NCI-H2227 (cell line): Measurements from ENCODE around the gene PTGER2.
A peak's percentile ranks its signal among the peaks of the same experiment; 100 is the strongest.

Experiments used
- DNase-seq: peaks from one replicate; lab custom pipeline; 2025; ENCODE audit not compliant: unreplicated experiment; lab: John Stamatoyannopoulos, UW

Gene PTGER2, protein sequence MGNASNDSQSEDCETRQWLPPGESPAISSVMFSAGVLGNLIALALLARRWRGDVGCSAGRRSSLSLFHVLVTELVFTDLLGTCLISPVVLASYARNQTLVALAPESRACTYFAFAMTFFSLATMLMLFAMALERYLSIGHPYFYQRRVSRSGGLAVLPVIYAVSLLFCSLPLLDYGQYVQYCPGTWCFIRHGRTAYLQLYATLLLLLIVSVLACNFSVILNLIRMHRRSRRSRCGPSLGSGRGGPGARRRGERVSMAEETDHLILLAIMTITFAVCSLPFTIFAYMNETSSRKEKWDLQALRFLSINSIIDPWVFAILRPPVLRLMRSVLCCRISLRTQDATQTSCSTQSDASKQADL

DNA sequence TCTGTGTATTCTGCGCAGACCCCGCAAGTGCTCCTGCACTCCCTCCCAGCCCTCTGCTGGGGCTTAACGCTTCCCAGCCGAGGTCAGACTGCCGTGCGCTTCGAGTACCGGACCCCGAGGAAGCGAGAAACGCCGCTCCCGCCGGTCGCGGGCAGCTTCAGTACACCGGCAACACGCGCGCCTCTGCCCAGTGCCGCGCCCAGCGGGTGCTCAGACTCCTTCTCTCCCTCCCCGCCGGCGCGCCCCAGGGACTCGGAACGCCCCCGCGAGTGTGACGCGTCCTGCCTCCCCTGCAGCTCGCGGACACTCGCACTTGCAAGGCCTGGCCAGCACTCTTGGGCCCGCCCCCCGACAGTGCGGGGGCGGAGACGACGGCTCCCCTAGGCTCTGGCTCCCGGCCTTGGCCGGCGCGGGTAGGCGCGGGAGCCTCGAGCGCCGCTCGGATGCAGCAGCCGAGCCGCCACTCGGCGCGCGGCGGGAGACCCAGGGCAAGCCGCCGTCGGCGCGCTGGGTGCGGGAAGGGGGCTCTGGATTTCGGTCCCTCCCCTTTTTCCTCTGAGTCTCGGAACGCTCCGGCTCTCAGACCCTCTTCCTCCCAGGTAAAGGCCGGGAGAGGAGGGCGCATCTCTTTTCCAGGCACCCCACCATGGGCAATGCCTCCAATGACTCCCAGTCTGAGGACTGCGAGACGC lies at the start of gene PTGER2:
Gene PTGER2, plus strand, starts transcription at position 410 of the 692 bp plus-strand sequence. Its CDS starts 237 bp downstream, at position 647.
- peak; percentile 57 for DNase-seq

DNA sequence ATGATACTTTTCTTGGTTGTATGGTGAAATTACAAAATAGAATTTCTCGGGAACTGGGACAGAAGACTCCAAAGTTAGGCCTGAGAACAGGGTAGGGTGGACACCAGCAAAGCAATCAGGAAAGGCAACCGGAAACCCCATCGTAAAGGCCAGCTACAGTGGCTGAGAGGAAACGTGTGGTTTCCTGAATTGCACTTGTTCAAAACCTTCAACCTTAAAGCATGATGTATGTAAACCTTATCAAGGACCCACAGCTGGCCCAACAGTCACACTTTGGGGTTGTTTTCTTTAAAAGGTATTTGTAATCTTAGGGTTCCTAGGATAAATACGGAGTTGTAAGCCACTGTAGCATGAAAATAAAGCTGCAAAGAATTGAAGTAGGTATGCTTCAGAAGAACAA lies 48.9 kb upstream of the PTGER2 start:
- no peak for DNase-seq

DNA sequence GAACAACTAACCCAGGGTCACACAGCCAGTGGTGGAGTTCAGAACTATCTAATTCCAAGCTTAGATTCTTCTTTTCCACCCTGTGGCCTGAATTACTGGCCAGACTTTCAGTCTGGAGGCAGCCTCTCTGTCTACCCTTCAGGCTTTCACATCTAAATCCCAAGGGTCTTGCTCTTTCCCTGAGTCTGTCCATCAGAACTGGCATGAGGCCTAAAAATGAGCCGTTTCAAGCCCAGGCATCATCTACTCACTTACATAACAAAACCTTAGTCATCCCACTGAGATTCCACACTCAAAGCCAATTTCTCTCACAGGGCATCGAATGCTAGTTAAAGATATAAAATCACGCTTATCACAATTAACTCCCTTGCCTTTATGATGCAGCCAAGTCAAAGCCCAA lies 47.9 kb upstream of the PTGER2 start:
- no peak for DNase-seq

DNA sequence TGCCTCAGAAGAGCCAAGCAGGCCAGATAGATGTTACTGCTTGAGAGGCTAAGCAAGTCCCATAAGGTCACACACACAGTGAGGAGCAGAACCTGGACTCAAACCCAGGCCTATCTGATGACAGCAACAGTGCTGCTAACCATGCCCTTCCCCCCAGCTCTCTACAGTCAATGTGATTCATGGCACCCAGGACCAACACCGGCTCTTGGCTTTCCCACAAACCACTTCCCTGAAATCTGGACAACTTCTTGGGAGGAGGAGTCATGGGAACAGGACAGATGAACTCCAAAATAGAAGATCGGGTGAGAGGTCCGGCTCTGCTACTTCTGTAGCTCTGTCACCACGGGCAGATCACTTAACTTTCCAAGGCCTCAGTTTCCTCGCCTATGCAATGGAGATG lies 47.3 kb upstream of the PTGER2 start:
- DNase-seq, result no peak

DNA sequence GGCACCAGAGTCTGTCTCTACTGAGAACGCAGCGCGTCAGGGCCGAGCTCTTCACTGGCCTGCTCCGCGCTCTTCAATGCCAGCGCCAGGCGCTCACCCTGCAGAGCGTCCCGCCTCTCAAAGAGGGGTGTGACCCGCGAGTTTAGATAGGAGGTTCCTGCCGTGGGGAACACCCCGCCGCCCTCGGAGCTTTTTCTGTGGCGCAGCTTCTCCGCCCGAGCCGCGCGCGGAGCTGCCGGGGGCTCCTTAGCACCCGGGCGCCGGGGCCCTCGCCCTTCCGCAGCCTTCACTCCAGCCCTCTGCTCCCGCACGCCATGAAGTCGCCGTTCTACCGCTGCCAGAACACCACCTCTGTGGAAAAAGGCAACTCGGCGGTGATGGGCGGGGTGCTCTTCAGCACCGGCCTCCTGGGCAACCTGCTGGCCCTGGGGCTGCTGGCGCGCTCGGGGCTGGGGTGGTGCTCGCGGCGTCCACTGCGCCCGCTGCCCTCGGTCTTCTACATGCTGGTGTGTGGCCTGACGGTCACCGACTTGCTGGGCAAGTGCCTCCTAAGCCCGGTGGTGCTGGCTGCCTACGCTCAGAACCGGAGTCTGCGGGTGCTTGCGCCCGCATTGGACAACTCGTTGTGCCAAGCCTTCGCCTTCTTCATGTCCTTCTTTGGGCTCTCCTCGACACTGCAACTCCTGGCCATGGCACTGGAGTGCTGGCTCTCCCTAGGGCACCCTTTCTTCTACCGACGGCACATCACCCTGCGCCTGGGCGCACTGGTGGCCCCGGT lies 46.4 kb upstream of the PTGER2 start, which contains the start of gene PTGDR:
Gene PTGDR, plus strand, starts transcription at position 198 of the 778 bp plus-strand sequence. Its CDS starts 117 bp downstream, at position 315.
- no peak for DNase-seq

DNA sequence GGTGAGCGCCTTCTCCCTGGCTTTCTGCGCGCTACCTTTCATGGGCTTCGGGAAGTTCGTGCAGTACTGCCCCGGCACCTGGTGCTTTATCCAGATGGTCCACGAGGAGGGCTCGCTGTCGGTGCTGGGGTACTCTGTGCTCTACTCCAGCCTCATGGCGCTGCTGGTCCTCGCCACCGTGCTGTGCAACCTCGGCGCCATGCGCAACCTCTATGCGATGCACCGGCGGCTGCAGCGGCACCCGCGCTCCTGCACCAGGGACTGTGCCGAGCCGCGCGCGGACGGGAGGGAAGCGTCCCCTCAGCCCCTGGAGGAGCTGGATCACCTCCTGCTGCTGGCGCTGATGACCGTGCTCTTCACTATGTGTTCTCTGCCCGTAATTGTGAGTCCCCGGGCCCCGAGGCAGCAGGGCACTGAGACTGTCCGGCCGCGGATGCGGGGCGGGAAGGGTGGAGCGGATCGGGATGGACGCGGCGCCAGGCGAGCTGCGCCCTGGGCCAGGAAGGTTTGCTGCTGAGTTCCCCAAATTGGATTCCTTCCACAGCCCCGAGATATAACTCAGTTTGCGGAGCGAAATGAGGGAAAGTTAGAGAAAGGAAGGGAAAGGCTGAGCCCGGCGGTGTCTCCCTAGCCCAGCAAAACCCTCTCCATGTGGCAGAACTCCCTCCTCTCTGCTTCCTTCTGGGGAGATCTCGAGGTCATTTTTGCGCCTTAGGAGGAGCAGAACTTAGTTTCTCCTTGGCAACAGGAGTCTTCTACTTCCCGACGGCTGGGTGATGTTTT lies 45.6 kb upstream of the PTGER2 start:
- no peak for DNase-seq

DNA sequence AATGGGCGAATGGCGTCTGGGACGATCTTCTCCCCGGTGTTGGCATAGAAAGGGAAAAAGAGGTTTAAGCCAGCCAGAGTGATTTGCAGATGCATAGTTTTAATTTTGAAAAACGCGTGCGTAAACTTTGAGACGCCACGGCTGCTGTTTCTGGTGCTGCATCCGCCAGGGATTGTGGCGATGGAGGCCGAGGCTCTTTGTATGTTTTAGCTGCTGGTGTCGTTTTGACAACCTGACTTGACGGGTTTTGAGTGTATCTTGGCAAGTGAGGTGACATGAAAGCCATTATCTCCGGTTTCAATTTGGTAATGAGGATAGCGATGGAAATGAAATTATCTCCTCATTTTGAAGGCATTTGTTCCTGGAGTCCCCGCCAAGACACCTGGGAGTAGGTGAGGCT lies 45.0 kb upstream of the PTGER2 start:
- no peak for DNase-seq

DNA sequence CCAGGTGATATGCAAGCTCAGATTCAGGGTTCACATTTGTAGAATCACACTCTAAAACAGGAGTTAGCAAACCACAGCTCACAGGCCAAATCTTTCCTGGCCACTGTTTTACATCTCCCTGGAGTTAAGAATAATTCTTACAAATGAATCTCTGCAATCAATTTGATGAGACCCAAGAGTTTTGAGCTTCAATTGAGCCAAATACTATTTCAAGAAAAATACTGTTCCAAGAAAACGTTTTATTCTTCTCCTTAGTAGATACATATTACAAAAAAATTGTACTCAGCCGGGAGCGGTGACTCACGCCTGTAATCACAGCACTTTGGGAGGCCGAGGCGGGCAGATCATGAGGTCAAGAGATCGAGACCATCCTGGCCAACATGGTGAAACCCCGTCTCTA lies 44.1 kb upstream of the PTGER2 start:
- DNase-seq, result no peak

DNA sequence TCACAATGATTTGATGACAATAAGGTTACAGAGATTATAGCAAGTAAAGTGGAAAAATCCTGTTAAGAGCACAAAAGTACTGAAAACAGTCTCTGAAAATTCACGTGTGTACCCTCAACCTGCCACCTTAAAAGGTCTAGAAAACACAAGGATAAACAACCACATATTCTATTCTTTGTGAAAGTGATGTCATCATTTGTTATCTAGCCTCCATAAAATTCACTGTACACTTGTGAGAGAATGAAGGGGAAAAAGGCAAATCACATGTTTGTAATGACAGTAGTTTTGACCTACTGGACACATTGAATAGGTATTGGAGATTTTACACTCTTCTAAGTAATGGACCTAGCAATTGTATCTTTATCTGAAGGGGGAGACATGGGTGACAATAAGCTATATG lies 42.6 kb upstream of the PTGER2 start:
- DNase-seq, result no peak

DNA sequence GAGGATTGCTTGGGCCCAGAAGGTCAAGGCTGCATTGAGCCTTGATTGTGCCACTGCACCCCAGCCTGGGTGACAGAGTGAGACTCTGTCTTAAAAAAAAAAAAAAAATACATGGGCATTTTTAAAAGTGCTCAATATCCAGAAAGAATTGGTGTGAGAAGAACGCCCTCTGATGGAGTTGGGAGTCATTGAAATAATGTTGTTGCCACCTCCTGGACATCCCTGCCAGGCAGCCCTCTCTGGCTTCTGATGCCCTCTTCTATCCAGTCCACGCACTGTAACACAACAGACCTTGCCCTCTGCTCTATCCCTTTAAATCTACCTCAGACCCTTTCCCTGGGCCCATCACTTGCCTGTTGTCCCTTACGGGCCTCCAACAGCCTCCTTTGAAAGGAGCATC lies 41.7 kb upstream of the PTGER2 start:
- no peak for DNase-seq

DNA sequence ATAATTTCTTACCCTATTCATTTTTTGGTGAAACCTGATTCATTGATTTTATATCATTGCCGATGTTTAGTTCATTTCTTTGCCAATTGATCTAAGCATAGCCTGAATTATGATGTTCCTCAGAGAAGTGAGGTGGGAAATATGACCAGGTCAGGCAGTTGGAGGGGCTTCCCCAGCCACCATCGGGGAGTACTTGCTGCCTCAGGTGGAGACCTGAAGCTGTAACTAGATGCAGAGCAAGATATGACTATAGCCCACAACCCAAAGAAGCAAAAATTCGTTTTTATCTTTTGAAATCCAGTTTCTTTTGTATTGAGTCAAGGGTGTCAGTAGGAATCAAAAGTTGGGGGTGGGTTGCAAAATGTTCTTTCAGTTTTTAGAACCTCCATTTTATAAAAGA lies 38.7 kb upstream of the PTGER2 start:
- DNase-seq, result no peak

DNA sequence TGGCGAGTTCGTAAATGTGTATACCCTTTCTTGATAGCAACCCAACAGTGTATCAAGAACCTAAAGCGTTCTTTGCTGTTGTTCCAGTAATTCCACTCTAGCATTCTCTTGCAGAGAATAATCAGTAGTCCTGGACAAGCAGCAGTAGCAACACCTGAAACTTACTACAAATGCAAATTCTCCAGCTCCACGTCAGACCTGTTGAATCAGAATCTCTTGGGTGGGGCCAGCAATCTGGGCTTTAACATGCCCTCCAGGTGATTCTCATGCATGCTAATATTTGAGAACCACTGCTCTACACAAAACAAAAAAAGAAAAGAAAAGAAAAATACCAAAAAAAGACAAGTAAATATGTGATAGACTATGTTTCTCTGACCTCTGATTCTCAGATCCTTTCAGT lies 36.6 kb upstream of the PTGER2 start:
- DNase-seq, result no peak

DNA sequence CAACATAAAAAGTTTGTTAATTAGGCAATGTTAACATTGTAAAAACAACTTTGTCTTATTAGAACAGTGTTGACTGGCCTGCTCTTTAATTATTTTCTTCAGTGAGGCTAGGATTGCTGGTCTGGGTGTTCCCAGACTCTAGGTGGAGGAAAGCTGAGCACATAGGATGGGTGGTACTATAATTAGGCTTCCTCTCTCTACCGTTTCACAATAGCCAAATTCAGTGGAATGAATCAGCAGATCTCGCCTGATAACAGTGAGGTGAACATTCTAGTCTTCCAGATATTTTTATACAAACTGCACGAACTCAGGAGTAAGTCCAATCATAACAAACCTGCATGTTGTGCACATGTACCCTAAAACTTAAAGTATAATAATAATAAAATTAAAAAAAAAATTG lies 34.7 kb upstream of the PTGER2 start:
- DNase-seq, result no peak

DNA sequence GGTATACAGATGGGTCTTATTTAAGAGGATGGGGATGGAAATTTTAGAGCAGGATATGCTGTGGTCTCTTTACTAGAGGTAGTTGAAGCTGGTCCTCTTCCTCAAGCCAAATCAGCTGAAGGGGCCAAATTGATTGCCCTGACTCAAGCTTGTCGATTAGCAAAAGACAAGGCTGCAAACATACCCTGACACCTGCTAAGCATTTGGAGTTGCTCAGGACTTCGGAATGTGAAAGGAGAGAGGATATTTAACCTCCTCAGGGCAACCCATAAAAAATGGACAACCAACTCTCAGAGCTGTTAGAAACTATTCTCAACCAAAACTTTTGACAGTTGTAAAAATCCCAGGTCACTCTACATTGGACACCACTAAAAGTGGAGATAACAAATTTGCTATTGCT lies 31.0 kb upstream of the PTGER2 start:
- no peak for DNase-seq

DNA sequence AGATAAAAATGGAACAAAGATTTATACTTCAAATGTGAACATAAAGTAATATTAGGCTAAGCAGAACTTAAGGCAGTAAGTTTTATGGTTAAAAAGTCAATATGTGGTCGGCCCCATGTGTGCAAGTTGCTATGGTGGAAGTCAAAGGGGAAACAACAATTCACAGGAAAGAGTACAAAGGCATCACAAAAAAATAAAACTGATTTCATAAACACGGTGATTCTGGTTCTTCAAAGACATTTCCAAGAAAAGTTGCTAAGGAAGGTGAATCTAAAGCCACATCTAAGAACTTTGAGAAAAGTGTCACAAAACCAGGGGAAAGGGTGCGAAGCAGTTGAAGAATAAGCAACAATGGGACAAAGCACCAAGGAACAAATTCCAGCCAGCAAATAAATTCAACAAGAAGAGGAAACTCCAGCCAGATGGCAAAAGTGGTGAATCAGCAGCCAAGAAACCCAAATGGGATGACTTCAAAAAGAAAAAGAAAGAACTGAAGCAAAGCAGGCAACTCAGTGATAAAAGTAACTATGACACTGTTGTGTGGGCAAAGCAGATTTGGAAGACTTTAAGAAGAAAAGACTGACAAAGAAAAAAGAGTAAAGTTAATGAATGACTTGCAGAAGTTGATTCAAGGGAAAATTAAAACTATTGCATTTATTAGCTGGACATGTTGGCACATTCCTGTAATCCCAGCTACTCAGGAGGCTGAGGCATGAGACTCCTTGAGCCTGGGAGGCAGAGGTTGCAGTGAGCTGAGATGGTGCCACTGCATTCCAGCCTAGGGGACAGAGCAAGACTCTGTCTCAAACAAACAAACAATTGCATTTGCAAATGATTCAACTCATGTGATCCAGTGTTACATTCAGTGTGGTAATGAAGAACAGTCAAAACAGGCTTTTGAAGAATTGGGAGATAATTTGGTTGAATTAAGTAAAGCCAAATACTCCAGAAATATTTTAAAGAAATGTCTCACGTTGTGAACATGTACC lies 27.2 kb upstream of the PTGER2 start:
- DNase-seq, result no peak

DNA sequence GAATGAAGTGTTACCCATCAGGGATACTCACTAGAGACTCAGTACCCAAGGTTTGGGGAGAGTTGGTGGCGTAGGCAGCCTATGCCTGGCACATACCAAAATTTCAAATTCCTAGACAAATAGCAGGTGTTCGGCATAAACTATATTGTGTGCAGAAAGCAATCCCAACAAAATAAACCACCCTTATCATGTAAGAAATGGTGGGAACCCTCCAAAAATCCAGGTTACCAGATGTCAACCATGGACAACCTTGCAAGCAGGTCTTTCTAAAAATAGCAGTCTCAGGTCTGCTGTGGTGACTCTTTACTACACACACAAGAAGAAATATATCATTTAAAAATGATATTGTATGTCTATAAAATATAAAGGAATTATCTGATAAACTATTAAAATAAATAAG lies 17.7 kb upstream of the PTGER2 start:
- no peak for DNase-seq

DNA sequence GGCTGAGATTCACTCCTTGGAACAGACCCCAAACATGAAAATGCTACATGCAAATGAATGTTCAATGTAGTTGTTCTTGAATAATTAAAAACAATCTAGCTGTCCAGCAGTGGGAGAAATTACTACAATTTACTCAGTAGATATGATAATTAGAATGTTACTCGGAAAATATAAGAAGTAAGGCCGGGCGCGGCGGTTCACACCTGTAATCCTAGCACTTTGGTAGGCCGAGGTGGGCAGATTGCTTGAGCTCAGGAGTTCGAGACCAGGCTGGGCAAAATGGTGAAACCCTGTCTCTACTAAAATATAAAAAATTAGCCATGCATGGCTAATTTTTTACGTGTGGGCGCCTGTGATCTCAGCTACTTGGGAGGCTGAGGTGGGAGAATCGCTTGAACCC lies 15.3 kb upstream of the PTGER2 start:
- no peak for DNase-seq

DNA sequence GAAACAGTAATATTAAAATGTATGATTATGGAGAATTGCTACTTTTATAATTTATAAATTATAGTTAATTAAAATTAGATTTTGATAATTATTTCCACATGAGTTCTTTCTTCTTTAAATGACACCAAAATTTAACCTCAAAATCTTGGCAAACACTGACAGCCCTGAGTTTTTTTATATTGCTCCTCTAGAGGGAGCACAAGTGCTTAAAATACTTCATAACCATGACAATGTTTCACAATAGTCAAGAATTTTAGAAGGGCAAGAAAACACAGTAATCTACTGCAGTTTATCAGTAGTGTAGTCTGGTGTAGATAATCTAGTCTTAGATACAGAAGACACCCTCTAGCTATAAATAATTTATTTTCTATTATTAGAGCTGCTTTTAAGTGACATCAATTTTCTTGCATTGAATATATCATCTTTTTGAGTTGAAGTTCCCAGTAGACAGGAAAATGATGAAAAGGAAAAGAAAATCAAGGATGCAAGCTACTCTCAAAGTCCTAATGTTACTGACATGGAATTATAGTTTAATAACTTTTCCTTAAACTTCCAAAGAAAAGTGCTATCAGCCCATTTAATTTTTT lies 14.3 kb upstream of the PTGER2 start:
- peak; percentile 52 for DNase-seq

DNA sequence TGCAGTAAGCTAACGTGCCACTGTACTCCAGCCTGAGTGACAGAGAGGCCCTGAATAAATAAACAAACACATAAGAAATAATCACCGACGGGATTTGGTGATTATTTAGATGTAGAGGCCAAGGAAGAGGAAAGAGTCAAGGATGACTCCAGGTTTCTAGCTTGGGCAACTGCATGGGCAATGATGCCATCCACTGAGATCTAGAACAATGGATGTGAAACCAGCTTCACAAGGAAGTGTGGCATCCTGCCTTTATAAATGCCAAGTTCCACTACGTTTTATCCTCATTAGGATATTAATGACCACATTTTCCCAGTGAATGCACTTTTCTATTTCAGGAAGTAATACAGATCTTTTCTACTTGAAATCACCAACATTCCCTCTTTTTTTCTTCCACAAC lies 10.9 kb upstream of the PTGER2 start:
- no peak for DNase-seq
